ENCODE measurements around the gene RGSL1.

GRCh38 chr1:182415789-182416188 is 34.2 kb upstream of the RGSL1 start:
- TF ChIP-seq CTCF (IDR thresholded peaks at IDR 0.05) (no peak), POLR2A (IDR thresholded peaks at IDR 0.05) (no peak)
